GM23248 (cell line): ENCODE data around the gene CALD1.

ENCODE experiments used
- EZH2 ChIP-seq: fragments of 200-600 bp; sonication (generic); IDR thresholded peaks from 2 replicates; pipeline ENCODE4 v1.6.1; 2018; ENCODE audit warnings: antibody characterized with exemption, mild to moderate bottlenecking; ENCODE audit not compliant: insufficient read depth, poor library complexity, severe bottlenecking
- EZH2phosphoT487 ChIP-seq: fragments of 200-600 bp; sonication (generic); IDR thresholded peaks from 2 replicates; pipeline ENCODE4 v1.6.1; 2018; ENCODE audit warnings: antibody characterized with exemption, moderate library complexity, mild to moderate bottlenecking, low read depth; ENCODE audit not compliant: insufficient read depth

DNA sequence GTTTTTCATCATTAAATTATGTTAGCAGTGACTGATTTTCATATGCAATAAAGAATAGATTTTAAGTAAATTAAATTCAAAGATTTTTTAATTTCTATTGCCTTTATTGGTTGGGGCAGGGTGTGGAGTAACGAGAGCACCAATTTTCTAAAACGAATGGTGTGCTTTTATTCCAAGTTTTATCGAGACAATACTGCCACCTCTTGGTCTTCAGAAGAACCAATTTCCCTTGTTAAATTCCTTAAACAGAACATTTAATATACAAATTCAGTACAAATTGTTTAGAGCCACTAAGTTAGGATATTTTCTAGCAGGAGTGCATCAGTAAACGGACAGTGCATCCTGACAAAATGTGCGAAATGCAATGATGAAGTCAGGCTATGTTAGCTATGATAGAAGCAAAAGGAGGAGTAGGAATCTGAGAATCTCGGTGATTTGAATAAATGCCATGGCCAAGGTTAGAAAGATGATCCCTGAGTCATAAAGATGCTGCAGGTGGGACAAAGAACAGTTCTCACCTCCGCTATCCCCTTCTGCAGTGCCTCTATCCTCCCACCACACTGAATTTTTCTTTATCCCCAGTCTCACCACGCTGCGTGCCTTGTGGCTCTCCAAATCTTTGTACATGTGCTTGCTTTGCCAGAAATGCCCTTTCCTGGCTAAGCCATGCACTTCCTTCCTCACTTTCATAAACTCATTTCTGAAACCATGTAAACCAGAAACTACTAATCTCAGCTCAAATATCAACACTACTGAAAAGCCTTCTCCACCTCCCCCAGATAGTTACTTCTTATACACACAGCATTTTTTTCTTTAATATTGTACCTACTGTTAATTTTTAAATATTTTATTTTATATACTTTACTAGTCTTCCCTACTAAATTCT, 175.0 kb downstream of the CALD1 start:
- TF ChIP-seq EZH2, result no peak
- no peak for TF ChIP-seq EZH2phosphoT487
